B cell (primary cell): ENCODE measurements around the gene TMPRSS13.

ENCODE experiments used
- EZH2 ChIP-seq: IDR thresholded peaks from 2 replicates; pipeline ENCODE4 v1.6.1; 2012; ENCODE audit warnings: borderline replicate concordance, low read depth, mild to moderate bottlenecking, moderate library complexity, low read length; ENCODE audit not compliant: insufficient read depth, poor library complexity, severe bottlenecking
- TF ChIP-seq, protein P1 (sequence below): fragments of 200-600 bp; IDR thresholded peaks from one replicate; pipeline ENCODE4 v1.8.0; 2022; ENCODE audit warnings: antibody characterized with exemption, mild to moderate bottlenecking

DNA sequence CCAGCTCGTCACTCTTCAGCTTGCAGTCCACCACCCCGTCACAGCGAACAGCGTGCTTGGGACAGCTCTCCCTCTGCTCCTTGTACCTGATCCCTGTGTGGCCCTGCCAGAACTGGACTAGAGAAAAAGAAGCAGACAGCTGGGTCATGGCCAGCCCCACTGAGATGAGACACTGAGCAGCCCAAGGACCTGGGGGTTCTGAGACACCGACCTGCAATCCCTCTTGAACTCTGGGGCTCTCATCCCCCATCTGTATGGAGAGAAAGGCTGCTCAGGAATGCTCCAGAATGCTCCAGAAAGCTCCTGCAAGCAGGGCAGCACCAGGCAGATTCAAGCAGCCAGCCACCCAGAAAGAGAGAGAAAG lies 14.8 kb downstream of the TMPRSS13 start:
- TF ChIP-seq, protein P1, sequence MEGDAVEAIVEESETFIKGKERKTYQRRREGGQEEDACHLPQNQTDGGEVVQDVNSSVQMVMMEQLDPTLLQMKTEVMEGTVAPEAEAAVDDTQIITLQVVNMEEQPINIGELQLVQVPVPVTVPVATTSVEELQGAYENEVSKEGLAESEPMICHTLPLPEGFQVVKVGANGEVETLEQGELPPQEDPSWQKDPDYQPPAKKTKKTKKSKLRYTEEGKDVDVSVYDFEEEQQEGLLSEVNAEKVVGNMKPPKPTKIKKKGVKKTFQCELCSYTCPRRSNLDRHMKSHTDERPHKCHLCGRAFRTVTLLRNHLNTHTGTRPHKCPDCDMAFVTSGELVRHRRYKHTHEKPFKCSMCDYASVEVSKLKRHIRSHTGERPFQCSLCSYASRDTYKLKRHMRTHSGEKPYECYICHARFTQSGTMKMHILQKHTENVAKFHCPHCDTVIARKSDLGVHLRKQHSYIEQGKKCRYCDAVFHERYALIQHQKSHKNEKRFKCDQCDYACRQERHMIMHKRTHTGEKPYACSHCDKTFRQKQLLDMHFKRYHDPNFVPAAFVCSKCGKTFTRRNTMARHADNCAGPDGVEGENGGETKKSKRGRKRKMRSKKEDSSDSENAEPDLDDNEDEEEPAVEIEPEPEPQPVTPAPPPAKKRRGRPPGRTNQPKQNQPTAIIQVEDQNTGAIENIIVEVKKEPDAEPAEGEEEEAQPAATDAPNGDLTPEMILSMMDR, result no peak
- no peak for TF ChIP-seq EZH2
